ENCODE data around the gene SAP30BP.

Gene SAP30BP

GRCh38 chr17:75743625-75744206, 76.6 kb downstream of the SAP30BP start:
- DNase-seq = no peak

GRCh38 chr17:75748706-75749105, 81.6 kb downstream of the SAP30BP start:
- DNase-seq = no peak

- peak; percentile 54 for DNase-seq
Measured at GRCh38 chr17:75749545-75750389, 82.6 kb downstream of the SAP30BP start.

GRCh38 chr17:75750661-75751423, 83.7 kb downstream of the SAP30BP start:
- no peak for DNase-seq

GRCh38 chr17:75751676-75752404, 84.7 kb downstream of the SAP30BP start:
- DNase-seq = no peak

GRCh38 chr17:75752405-75752709, 85.2 kb downstream of the SAP30BP start:
- no peak for DNase-seq

- no peak for DNase-seq
Measured at GRCh38 chr17:75752802-75753513, 85.8 kb downstream of the SAP30BP start.

GRCh38 chr17:75753514-75754377, 86.6 kb downstream of the SAP30BP start:
- DNase-seq = peak; percentile 62

GRCh38 chr17:75754378-75755204, 87.5 kb downstream of the SAP30BP start:
- no peak for DNase-seq

GRCh38 chr17:75755205-75755901, 88.2 kb downstream of the SAP30BP start:
- DNase-seq = no peak

- no peak for DNase-seq
Measured at GRCh38 chr17:75755990-75756389, 88.9 kb downstream of the SAP30BP start.

- no peak for DNase-seq
Measured at GRCh38 chr17:75756451-75757085, 89.4 kb downstream of the SAP30BP start.

- DNase-seq = no peak
Measured at GRCh38 chr17:75757086-75757681, 90.0 kb downstream of the SAP30BP start.
